Karpas-422 (cell line): ENCODE data around the gene MYOM3. TPM values are rescaled to one million over a fixed set of nuclear protein-coding genes. Genes with fewer than 3 reads are reported as not detected.

ENCODE experiments used
- DNase-seq: peaks from one replicate; pipeline ENCODE4 v3.0.0-alpha.2; 2015
- H2AFZ ChIP-seq: fragments of 200-600 bp; sonication (generic); 2 replicates; pipeline ENCODE4 v1.6.1; 2014; ENCODE audit warnings: antibody characterized with exemption, low read length, mixed read lengths
- H3K27ac ChIP-seq: fragments of 200-600 bp; sonication (generic); 2 replicates; pipeline ENCODE4 v1.5.1; 2014; ENCODE audit warnings: mild to moderate bottlenecking, low read length, moderate library complexity
- H3K27me3 ChIP-seq: fragments of 200-600 bp; sonication (generic); 2 replicates; pipeline ENCODE4 v1.6.1; 2014; ENCODE audit warnings: low read length, mixed read lengths
- H3K36me3 ChIP-seq: fragments of 200-600 bp; sonication (generic); 2 replicates; pipeline ENCODE4 v1.6.1; 2014; ENCODE audit warnings: low read length, mixed read lengths; ENCODE audit not compliant: insufficient read depth
- H3K4me1 ChIP-seq: fragments of 200-600 bp; sonication (generic); 2 replicates; pipeline ENCODE4 v1.6.1; 2014; ENCODE audit warnings: mild to moderate bottlenecking, low read length, mixed read lengths
- H3K4me2 ChIP-seq: fragments of 200-600 bp; sonication (generic); 2 replicates; pipeline ENCODE4 v1.6.1; 2014; ENCODE audit warnings: low read length, low read depth, mild to moderate bottlenecking; ENCODE audit not compliant: poor library complexity, severe bottlenecking
- H3K4me3 ChIP-seq: fragments of 200-600 bp; sonication (generic); 2 replicates; pipeline ENCODE4 v1.5.1; 2014; ENCODE audit warnings: mild to moderate bottlenecking, antibody characterized with exemption, low read length, mixed read lengths
- H3K79me2 ChIP-seq: fragments of 200-600 bp; sonication (generic); 2 replicates; pipeline ENCODE4 v1.6.1; 2014; ENCODE audit warnings: mild to moderate bottlenecking, low read length, mixed read lengths
- H3K9ac ChIP-seq: fragments of 200-600 bp; sonication (generic); 2 replicates; pipeline ENCODE4 v1.6.0; 2014; ENCODE audit warnings: low read length
- H3K9me2 ChIP-seq: fragments of 200-600 bp; sonication (generic), shearing (Covaris generic); replicated peaks from 2 replicates; pipeline ENCODE4 v1.6.0; 2014; ENCODE audit warnings: mild to moderate bottlenecking, low read length, moderate library complexity; ENCODE audit not compliant: insufficient read depth
- H3K9me3 ChIP-seq: fragments of 300-700, 200-600 bp; sonication (generic); 2 replicates; pipeline ENCODE4 v1.6.1; 2014; ENCODE audit warnings: low read length, mixed read lengths
- H4K20me1 ChIP-seq: fragments of 200-600 bp; sonication (generic); 2 replicates; pipeline ENCODE4 v1.6.1; 2014; ENCODE audit warnings: mild to moderate bottlenecking, antibody characterized with exemption, low read length, low read depth; ENCODE audit not compliant: insufficient read depth
- total RNA-seq: library from RNA; depleted of rRNA; stranded (reverse); fragments of >200 nt; shearing (Covaris generic); gene quantifications from 2 replicates; pipeline ENCODE4 v1.2.3, GENCODE V29; 2014; ENCODE audit warnings: low replicate concordance

Gene MYOM3
- total RNA-seq, 1 experiment from 2014 or later: not detected

- Histone ChIP-seq H3K4me2 (no peak overlapping the region), H4K20me1 (no peaks in the 10 kb centered on the region), H3K9me3 (no peaks in the 10 kb centered on the region), H3K4me1 (no peaks in the 10 kb centered on the region), H3K27me3 (no peaks in the 10 kb centered on the region), H2AFZ (no peak overlapping the region), H3K4me3 (no peak overlapping the region), H3K9me2 (no peaks in the 10 kb centered on the region), H3K36me3 (no peaks in the 10 kb centered on the region), H3K27ac (no peak overlapping the region), H3K9ac (no peak overlapping the region), H3K79me2 (no peaks in the 10 kb centered on the region)
- no peak for DNase-seq
These were observed 2.8 kb upstream of the MYOM3 start for GRCh38 chr1:24114753-24115152.

DNA sequence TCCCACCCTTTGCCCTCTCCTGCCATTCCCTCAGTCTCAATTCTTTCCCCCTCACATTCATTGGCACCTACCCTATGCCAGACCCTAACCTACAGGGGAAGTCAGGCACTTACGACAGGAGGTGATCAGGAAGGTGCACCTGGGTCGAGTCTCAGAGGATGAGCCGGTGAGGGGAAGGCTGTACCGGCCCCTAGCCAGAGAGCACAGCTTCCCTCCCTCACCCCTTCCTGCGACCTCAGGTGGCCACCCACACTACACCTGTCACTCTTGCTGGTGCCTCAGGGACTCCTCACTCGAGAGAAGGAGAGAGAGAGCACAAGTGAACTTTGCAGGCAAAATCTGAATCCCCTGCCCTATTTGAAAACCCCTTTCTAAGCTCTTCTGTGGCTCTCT lies 1.7 kb upstream of the MYOM3 start:
- Histone ChIP-seq H3K4me1 (no peaks in the 10 kb centered on the region), H4K20me1 (no peaks in the 10 kb centered on the region), H3K27ac (no peak overlapping the region), H3K27me3 (no peaks in the 10 kb centered on the region), H2AFZ (no peak overlapping the region), H3K9me3 (no peaks in the 10 kb centered on the region), H3K9ac (no peak overlapping the region), H3K79me2 (no peaks in the 10 kb centered on the region), H3K36me3 (no peaks in the 10 kb centered on the region), H3K4me3 (no peak overlapping the region), H3K4me2 (no peak overlapping the region), H3K9me2 (no peaks in the 10 kb centered on the region)
- no peak for DNase-seq

DNA sequence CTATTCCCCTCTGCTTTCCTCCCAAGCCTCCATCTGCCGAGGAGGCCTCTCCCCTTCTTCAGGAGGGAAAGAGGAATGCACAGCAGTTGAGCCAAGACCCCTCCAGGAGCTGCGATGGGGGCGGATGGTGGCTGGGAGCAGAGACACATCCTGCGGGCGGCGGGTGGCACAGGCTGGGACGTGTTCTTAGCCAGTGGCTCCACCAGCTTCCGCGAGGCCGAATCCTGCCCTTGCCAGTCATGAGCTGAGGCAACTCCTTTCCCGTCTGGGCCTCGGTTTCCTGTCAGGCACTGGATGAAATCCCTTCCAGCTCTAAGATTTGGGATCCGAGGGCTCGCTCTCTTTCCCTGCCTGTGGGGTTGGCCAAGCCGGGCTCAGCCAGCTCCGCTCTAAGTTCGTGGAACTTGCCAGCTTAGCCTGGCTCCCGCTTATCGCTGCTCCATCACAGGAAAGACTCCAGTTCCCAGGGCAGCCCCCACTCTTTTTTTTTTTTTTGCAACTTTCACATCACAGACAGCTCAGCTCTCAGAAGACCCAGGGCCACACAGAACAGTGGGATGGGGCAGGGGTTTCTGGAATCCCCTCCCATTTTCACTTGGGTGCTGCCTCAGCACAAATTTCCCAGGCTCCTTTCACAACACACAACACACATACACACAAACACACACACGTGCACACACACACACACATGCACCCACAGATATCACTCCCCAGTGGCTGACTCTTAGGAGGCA lies 506 bp downstream of the MYOM3 start:
- Histone ChIP-seq H3K27me3 (no peaks in the 10 kb centered on the region), H3K9me3 (no peaks in the 10 kb centered on the region), H2AFZ (no peak overlapping the region), H3K4me2 (no peak overlapping the region), H3K79me2 (no peaks in the 10 kb centered on the region), H3K9me2 (no peaks in the 10 kb centered on the region), H3K27ac (no peak overlapping the region), H4K20me1 (no peaks in the 10 kb centered on the region), H3K4me3 (no peak overlapping the region), H3K9ac (no peak overlapping the region), H3K36me3 (no peaks in the 10 kb centered on the region), H3K4me1 (no peaks in the 10 kb centered on the region)
- DNase-seq: no peak

DNA sequence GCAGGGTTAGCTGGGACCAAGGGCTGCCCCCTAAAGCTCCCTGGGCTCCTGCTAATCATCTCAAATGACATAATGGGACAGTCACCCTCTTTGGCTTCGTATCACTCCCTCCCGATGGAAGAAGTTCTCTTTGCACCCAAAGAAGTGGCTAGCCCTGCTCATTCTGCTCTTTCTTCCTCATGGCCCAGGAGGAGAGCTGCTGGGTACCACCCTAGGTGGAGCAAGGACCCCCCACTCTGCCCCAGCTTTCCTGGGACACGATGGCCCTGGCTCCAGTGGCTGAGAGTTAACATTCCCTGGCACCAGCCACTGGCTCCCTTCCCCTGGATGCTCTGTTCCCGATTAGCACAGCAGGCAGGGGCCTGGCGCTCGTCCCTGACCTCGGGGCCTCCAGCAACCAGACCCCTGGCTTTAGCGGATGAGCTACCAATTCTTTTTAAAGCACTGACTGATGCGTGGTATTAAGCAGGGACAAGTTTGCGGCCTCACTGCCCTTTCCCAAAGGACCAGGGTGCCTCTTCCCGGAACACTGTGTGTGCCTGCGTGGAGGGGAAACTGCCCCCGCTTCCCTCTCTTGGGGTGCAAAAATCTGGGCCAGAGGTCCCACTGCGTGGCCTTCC lies 1.2 kb downstream of the MYOM3 start:
- H3K9me2 ChIP-seq: no peaks in the 10 kb centered on the region
- no peak overlapping the region for H3K4me2 ChIP-seq
- no peaks in the 10 kb centered on the region for H3K36me3 ChIP-seq
- H3K79me2 ChIP-seq: no peaks in the 10 kb centered on the region
- no peaks in the 10 kb centered on the region for H3K27me3 ChIP-seq
- H3K27ac ChIP-seq: no peak overlapping the region
- no peak overlapping the region for H3K9ac ChIP-seq
- no peak overlapping the region for H3K4me3 ChIP-seq
- H3K9me3 ChIP-seq: no peaks in the 10 kb centered on the region
- H2AFZ ChIP-seq: no peak overlapping the region
- H4K20me1 ChIP-seq: no peaks in the 10 kb centered on the region
- no peak for DNase-seq
- H3K4me1 ChIP-seq: no peaks in the 10 kb centered on the region

GRCh38 chr1:24109686-24110475 lies 2.1 kb downstream of the MYOM3 start:
- Histone ChIP-seq H3K4me1 (no peaks in the 10 kb centered on the region), H2AFZ (no peak overlapping the region), H3K9me2 (no peaks in the 10 kb centered on the region), H3K27ac (no peak overlapping the region), H3K79me2 (no peaks in the 10 kb centered on the region), H3K9ac (no peak overlapping the region), H3K4me3 (no peak overlapping the region), H4K20me1 (no peaks in the 10 kb centered on the region), H3K4me2 (no peak overlapping the region), H3K27me3 (no peaks in the 10 kb centered on the region), H3K9me3 (no peaks in the 10 kb centered on the region), H3K36me3 (no peaks in the 10 kb centered on the region)
- DNase-seq: no peak

DNA sequence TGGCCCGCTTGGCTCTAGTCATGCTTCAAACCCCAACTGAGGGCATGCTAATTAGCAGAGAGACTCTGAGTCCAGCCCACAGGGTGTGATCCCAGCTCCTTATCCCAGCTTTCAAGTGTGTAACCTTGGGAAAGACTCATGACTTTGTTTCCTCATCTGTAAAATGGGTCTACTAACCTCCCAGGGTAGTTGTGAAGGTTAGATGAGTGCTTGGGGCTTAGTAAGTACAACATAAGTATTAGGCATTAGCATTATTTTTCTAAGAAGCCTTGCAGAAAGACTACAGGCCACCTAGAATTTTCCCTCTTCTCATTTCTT lies 2.8 kb downstream of the MYOM3 start:
- Histone ChIP-seq H3K79me2 (no peaks in the 10 kb centered on the region), H3K4me3 (no peak overlapping the region), H3K27ac (no peak overlapping the region), H3K9me2 (no peaks in the 10 kb centered on the region), H3K4me2 (no peak overlapping the region), H3K9me3 (no peaks in the 10 kb centered on the region), H3K27me3 (no peaks in the 10 kb centered on the region), H3K36me3 (no peaks in the 10 kb centered on the region), H2AFZ (no peak overlapping the region), H3K4me1 (no peaks in the 10 kb centered on the region), H3K9ac (no peak overlapping the region), H4K20me1 (no peaks in the 10 kb centered on the region)
- DNase-seq: no peak

GRCh38 chr1:24108334-24109165 lies 3.4 kb downstream of the MYOM3 start:
- H2AFZ ChIP-seq: no peak overlapping the region
- H3K4me2 ChIP-seq: no peak overlapping the region
- H3K27me3 ChIP-seq: no peaks in the 10 kb centered on the region
- H3K9me3 ChIP-seq: no peaks in the 10 kb centered on the region
- no peak overlapping the region for H3K4me3 ChIP-seq
- no peaks in the 10 kb centered on the region for H4K20me1 ChIP-seq
- H3K27ac ChIP-seq: no peak overlapping the region
- no peaks in the 10 kb centered on the region for H3K4me1 ChIP-seq
- DNase-seq: no peak
- H3K9ac ChIP-seq: no peak overlapping the region
- no peaks in the 10 kb centered on the region for H3K79me2 ChIP-seq
- no peaks in the 10 kb centered on the region for H3K9me2 ChIP-seq
- no peaks in the 10 kb centered on the region for H3K36me3 ChIP-seq
